Neutrophil (primary cell): Measurements from ENCODE around the gene AUNIP.

ENCODE experiments used
- H3K27ac ChIP-seq: fragments of 200-600 bp; sonication (generic); 2 replicates; pipeline ENCODE4 v1.5.1; 2016; ENCODE audit warnings: mild to moderate bottlenecking, moderate library complexity
- H3K27me3 ChIP-seq: fragments of 200-600 bp; sonication (generic); 2 replicates; pipeline ENCODE4 v1.6.0; 2016; ENCODE audit warnings: mild to moderate bottlenecking
- H3K36me3 ChIP-seq: fragments of 200-600 bp; sonication (generic); 2 replicates; pipeline ENCODE4 v1.5.1; 2017
- H3K4me1 ChIP-seq, 2 experiments: fragments of 200-600 bp in 1 of 2; sonication (generic) in 1 of 2; 1 replicate in 1 of 2; 2 replicates in 1 of 2; pipeline versions ENCODE4 v1.5.1 to v1.6.1; 2013 to 2016; ENCODE audit warnings: low read depth in 1 of 2, low read length in 1 of 2, mild to moderate bottlenecking in 1 of 2, moderate library complexity in 1 of 2; ENCODE audit not compliant: control insufficient read depth in 1 of 2, insufficient read depth in 1 of 2
- H3K4me3 ChIP-seq, 2 experiments: fragments of 200-600 bp in 1 of 2; sonication (generic) in 1 of 2; 1 replicate in 1 of 2; 2 replicates in 1 of 2; pipeline ENCODE4 v1.5.1; 2013 to 2016; ENCODE audit warnings: low read depth in 1 of 2, low read length in 1 of 2, mild to moderate bottlenecking in 1 of 2, moderate library complexity in 1 of 2
- H3K9me3 ChIP-seq: fragments of 200-600 bp; sonication (generic); 2 replicates; pipeline ENCODE4 v1.5.1; 2016
- TF ChIP-seq, protein P1 (sequence below): fragments of 200-600 bp; sonication (generic); IDR thresholded peaks from 2 replicates; pipeline ENCODE4 v1.5.1; 2016; ENCODE audit warnings: antibody characterized with exemption

Gene AUNIP

DNA sequence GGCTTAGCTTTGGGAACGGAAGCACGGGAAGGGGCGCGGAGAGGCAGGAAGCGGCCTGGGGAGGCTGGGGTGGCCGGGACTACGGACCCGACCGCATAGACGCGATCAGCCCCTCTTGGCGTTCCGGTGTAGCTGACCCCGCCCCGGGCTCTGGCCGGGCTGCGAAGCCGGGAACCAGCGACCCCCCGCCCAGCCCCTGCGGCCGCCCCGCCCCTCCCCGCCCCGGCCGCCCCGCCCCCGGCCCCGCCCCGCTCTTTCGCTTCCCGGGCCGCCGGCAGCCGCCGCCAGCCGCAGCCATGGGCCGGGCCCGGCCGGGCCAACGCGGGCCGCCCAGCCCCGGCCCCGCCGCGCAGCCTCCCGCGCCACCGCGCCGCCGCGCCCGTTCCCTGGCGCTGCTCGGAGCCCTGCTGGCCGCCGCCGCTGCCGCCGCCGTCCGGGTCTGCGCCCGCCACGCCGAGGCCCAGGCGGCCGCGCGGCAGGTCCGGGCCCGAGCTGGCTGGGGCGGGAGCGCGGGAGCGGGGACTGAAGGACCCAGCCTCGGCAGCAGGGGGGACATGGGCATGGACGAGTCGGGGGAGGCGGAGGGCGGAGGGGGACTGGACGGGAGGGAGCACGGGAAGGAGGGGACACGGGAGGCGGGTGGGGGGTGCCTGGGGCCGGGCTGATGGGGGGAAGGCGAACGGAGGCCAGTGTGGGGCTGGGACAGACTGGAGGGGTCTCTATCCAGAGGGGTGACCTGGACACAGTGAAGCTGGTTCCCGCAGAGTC is 59.1 kb downstream of the AUNIP start, which contains the start of gene SELENON:
Gene SELENON, plus strand, starts transcription at position 259 of the 768 bp plus-strand sequence. Its CDS starts 38 bp downstream, at position 297.
- Histone ChIP-seq H3K4me3 (peak within 1 kb of the TSS; percentile 61 to 71), H3K36me3 (no peaks in the 10 kb centered on the region), H3K27ac (no peak within 1 kb of the TSS), H3K4me1 (peaks cover 10% of the 10 kb centered on the region in 2 experiments), H3K27me3 (peaks cover 7% of the 10 kb centered on the region), H3K9me3 (no peaks in the 10 kb centered on the region)
- TF ChIP-seq, protein P1, sequence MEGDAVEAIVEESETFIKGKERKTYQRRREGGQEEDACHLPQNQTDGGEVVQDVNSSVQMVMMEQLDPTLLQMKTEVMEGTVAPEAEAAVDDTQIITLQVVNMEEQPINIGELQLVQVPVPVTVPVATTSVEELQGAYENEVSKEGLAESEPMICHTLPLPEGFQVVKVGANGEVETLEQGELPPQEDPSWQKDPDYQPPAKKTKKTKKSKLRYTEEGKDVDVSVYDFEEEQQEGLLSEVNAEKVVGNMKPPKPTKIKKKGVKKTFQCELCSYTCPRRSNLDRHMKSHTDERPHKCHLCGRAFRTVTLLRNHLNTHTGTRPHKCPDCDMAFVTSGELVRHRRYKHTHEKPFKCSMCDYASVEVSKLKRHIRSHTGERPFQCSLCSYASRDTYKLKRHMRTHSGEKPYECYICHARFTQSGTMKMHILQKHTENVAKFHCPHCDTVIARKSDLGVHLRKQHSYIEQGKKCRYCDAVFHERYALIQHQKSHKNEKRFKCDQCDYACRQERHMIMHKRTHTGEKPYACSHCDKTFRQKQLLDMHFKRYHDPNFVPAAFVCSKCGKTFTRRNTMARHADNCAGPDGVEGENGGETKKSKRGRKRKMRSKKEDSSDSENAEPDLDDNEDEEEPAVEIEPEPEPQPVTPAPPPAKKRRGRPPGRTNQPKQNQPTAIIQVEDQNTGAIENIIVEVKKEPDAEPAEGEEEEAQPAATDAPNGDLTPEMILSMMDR = no peak

DNA sequence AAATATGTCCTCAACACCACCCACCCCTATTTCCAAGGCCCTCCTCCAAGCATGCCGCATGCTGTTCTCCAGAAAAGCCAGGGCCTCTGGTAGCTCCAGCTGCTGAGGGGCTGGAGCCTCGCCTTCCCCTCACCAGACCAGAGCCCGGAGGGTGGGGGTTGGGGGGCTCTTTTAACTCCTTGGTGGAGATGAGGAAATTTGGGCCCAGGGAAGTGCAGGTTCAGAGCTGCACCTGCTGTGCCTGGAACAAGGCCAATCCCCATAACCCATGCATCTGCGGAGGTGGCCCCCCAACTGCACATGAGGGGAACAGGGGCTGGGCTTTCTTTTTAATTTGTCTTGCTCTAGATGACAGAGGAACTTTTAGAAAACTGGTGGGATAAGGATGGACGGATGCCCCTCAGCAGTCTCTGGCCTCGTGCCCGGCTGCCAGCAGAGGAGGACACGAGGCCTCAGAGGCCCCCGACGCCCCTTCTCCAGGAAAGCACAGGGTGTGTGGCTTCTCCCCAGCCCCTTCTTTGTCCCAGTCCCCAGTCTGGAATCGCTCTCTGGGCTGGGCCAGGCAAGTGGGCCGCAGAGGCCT is 59.8 kb downstream of the AUNIP start:
- H3K4me1 ChIP-seq = peaks cover 10% of the 10 kb centered on the region in 2 experiments
- no peak overlapping the region for H3K27ac ChIP-seq
- H3K27me3 ChIP-seq = peaks cover 7% of the 10 kb centered on the region
- TF ChIP-seq, protein P1 = no peak
- no peaks in the 10 kb centered on the region for H3K36me3 ChIP-seq
- H3K9me3 ChIP-seq = no peaks in the 10 kb centered on the region
- H3K4me3 ChIP-seq = peak overlapping the region; percentile 61 to 71

DNA sequence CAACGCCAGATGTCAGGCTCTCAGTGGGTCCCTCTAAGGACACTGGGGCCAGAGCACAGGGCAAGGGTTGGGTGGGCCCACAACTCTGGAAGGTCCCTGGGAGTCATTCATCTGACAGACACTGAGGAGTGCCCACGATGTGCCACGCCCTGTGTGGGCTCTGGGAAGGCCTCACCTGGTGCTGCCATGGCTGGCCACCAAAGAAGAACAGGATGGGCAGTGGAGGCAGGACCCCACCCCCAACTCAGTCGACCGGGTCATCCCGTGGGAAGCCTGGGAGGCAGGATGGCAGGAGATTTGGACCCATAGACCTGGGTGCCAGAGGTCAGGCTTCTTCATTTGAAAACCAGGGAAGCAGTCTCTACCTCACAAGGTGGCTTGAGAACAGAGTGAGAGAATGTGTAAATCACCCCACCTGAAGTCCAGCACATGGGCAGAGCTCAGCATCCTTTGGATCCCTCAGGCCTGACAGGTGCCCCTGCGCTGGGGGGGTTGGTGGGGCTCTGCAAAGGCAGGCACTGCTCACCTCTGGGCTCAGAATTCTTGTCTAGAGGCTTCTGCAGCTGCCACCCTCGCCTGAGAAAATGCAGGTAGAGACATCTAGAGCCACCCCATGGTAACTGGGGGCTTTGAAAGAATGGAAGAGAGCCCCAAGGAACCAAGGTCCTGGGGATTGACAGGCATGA is 60.4 kb downstream of the AUNIP start:
- H3K36me3 ChIP-seq = no peaks in the 10 kb centered on the region
- no peak overlapping the region for H3K4me3 ChIP-seq
- no peaks in the 10 kb centered on the region for H3K9me3 ChIP-seq
- H3K27me3 ChIP-seq = peaks cover 7% of the 10 kb centered on the region
- peaks cover 10% of the 10 kb centered on the region in 2 experiments for H3K4me1 ChIP-seq
- TF ChIP-seq, protein P1 = no peak
- H3K27ac ChIP-seq = no peak overlapping the region

DNA sequence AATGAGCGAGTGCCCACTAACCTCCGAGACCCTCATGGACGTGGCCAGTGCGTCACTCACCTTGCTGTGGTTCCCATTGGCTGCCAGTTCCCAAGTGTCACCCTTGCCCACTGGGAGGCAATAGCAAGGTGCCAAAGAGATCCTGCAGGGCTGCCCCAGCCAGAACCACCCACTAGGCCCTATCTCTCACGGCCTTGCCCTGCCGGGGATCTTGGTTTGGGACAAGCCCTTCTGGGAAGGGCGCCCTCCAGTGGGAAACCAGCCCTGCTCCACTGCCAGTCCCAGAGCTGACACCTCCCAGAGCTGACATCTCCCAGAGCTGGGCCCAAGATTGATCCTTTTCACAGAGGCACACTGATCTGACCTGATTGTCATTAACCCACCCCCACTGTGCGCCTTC is 61.3 kb downstream of the AUNIP start:
- TF ChIP-seq, protein P1 = no peak
- Histone ChIP-seq H3K27me3 (peaks cover 7% of the 10 kb centered on the region), H3K4me1 (peaks cover 10% of the 10 kb centered on the region in 2 experiments), H3K36me3 (no peaks in the 10 kb centered on the region), H3K9me3 (no peaks in the 10 kb centered on the region), H3K27ac (no peak overlapping the region), H3K4me3 (no peak overlapping the region)

DNA sequence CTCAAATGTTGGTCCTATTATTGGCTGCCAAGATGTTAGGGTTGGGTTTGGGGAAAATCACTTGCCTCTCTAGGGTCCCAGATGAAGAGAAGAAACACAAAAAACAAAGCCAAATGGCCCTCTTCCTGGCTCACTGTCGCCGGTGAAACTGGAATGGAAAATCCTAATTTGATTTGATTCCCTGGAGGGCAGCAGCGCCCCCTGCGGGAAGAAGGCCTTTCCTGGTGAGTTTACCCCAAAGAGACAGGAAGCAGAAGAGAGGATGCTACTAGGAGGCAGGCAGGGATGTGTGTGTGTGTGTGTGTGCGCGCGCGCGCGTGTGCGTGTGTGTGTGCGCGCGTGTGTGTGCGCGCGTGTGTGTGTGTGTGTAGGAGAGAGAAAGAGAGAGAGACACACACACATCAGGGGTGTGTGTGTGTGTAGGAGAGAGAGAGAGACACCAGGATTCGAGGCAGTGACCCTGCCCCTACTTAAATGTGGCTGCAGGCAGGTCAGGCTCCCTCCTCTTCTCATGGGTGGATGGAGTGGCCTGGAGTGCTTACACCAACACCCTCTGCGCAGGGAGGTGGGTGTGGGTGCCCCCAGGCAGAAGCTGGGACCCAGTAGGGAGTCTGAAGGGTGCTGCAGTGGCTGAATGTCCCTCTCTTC is 62.3 kb downstream of the AUNIP start:
- Histone ChIP-seq H3K27ac (no peak overlapping the region), H3K9me3 (no peaks in the 10 kb centered on the region), H3K27me3 (peaks cover 7% of the 10 kb centered on the region), H3K36me3 (no peaks in the 10 kb centered on the region), H3K4me1 (peaks cover 10% of the 10 kb centered on the region in 2 experiments), H3K4me3 (no peak overlapping the region)
- TF ChIP-seq, protein P1 = no peak
